Stimulated activated naive CD4-positive, alpha-beta T cell (primary cell): ENCODE data around the gene ARNT2.

ENCODE experiments used
- DNase-seq, 6 experiments: peaks; one replicate each; lab custom pipeline; 2025; lab: John Stamatoyannopoulos, UW

The ARNT2 gene

GRCh38 chr15:80577552-80578205, 173.5 kb downstream of the ARNT2 start:
- no peak for DNase-seq

- no peak for DNase-seq
Observed at GRCh38 chr15:80578206-80578595, 174.0 kb downstream of the ARNT2 start.

- no peak for DNase-seq
Observed at GRCh38 chr15:80578871-80579270, 174.7 kb downstream of the ARNT2 start.

- DNase-seq, result no peak
Observed at GRCh38 chr15:80579611-80580010, 175.4 kb downstream of the ARNT2 start.

- no peak for DNase-seq
Observed at GRCh38 chr15:80580106-80580505, 175.9 kb downstream of the ARNT2 start.

- DNase-seq, result no peak
Observed at GRCh38 chr15:80580536-80581260, 176.5 kb downstream of the ARNT2 start.

GRCh38 chr15:80581976-80582375, 177.8 kb downstream of the ARNT2 start:
- DNase-seq, result no peak

GRCh38 chr15:80582816-80583423, 178.7 kb downstream of the ARNT2 start:
- DNase-seq, result no peak

- DNase-seq, result no peak
Observed at GRCh38 chr15:80584561-80584964, 180.4 kb downstream of the ARNT2 start.

GRCh38 chr15:80584973-80585525, 180.9 kb downstream of the ARNT2 start:
- DNase-seq, result no peak

- no peak for DNase-seq
Observed at GRCh38 chr15:80585544-80586018, 181.4 kb downstream of the ARNT2 start.

GRCh38 chr15:80586161-80586560, 182.0 kb downstream of the ARNT2 start:
- no peak for DNase-seq

- DNase-seq, result no peak
Observed at GRCh38 chr15:80587007-80587406, 182.8 kb downstream of the ARNT2 start.

- DNase-seq, result no peak
Observed at GRCh38 chr15:80587816-80588456, 183.8 kb downstream of the ARNT2 start.

- no peak for DNase-seq
Observed at GRCh38 chr15:80588801-80589200, 184.6 kb downstream of the ARNT2 start.

GRCh38 chr15:80590761-80591355, 186.7 kb downstream of the ARNT2 start:
- DNase-seq, result no peak

- no peak for DNase-seq
Observed at GRCh38 chr15:80591471-80591870, 187.3 kb downstream of the ARNT2 start.

- no peak for DNase-seq
Observed at GRCh38 chr15:80591938-80592825, 188.0 kb downstream of the ARNT2 start.

GRCh38 chr15:80593486-80594030, 189.4 kb downstream of the ARNT2 start:
- DNase-seq, result no peak

GRCh38 chr15:80594091-80594889, 190.1 kb downstream of the ARNT2 start:
- DNase-seq, result no peak
